GM19238 (cell line): ENCODE results near the gene HLA-DMA.
"Not testable (repeated sequence)": the region's sequence is repeated elsewhere in the genome, so short reads cannot be mapped to it uniquely, and the experiment has no call there.

Source experiments
- DNase-seq: peaks from one replicate; pipeline ENCODE4 v3.0.0; 2011; ENCODE audit warnings: low spot score; ENCODE audit not compliant: insufficient read length

Gene HLA-DMA

GRCh38 chr6:32954986-32955802 is 2.3 kb upstream of the HLA-DMA start:
- no peak for DNase-seq

GRCh38 chr6:32954267-32954666 is 1.4 kb upstream of the HLA-DMA start:
- no peak for DNase-seq

- no peak for DNase-seq
Observed at GRCh38 chr6:32953775-32954174, 878 bp upstream of the HLA-DMA start.

GRCh38 chr6:32950449-32950848 is 2.4 kb downstream of the HLA-DMA start:
- no peak for DNase-seq

- no peak for DNase-seq
Observed at GRCh38 chr6:32950010-32950409, 2.9 kb downstream of the HLA-DMA start.

- no peak for DNase-seq
Observed at GRCh38 chr6:32949113-32949512, 3.8 kb downstream of the HLA-DMA start.

GRCh38 chr6:32947552-32948465 is 5.1 kb downstream of the HLA-DMA start:
- DNase-seq, result no peak

- no peak for DNase-seq
Observed at GRCh38 chr6:32946893-32947292, 6.0 kb downstream of the HLA-DMA start.

GRCh38 chr6:32945953-32946352 is 6.9 kb downstream of the HLA-DMA start:
- DNase-seq, result no peak

- no peak for DNase-seq
Observed at GRCh38 chr6:32945108-32945760, 7.7 kb downstream of the HLA-DMA start.

GRCh38 chr6:32943864-32944649 is 8.8 kb downstream of the HLA-DMA start:
- peak; percentile 37 for DNase-seq

- DNase-seq, result not testable (repeated sequence)
Observed at GRCh38 chr6:32942555-32943123, 10.3 kb downstream of the HLA-DMA start.

- DNase-seq, result peak; percentile 48
Observed at GRCh38 chr6:32941214-32941768, 11.6 kb downstream of the HLA-DMA start.

GRCh38 chr6:32940656-32941213 is 12.2 kb downstream of the HLA-DMA start, which contains the start of gene HLA-DMB:
TSS of gene HLA-DMB (minus strand) at chr6:32941028. CDS start at chr6:32940807, 221 bp downstream.
- peak; percentile 69 for DNase-seq

GRCh38 chr6:32938494-32938893 is 14.4 kb downstream of the HLA-DMA start:
- no peak for DNase-seq

GRCh38 chr6:32937230-32937633 is 15.7 kb downstream of the HLA-DMA start:
- no peak for DNase-seq

GRCh38 chr6:32936239-32937152 is 16.4 kb downstream of the HLA-DMA start:
- no peak for DNase-seq

GRCh38 chr6:32935551-32936238 is 17.2 kb downstream of the HLA-DMA start:
- DNase-seq, result no peak
